Activated CD8-positive, alpha-beta memory T cell treated with anti-CD3 and anti-CD28 coated beads, Interleukin-2, amount 10 ng/mL, durations not matched to agents 7 days and 5 days (primary cell): ENCODE data around the gene TOP1. TPM values are rescaled to one million over a fixed set of nuclear protein-coding genes. Genes with fewer than 3 reads are reported as not detected.

Experiments used
- ATAC-seq: fragments of 150-1000 bp; cut with Tn5 transposase; one replicate; pipeline ENCODE4 v1.10.0; 2021; ENCODE audit warnings: moderate library complexity
- CTCF ChIA-PET: fragments of 350-600 bp; sonication (Branson Sonifier 250); formaldehyde crosslinking; loops from one replicate; lab custom pipeline; 2021; ENCODE audit warnings: antibody characterized with exemption; lab: Charles Lee
- DNase-seq: peaks from one replicate; pipeline ENCODE4 v3.0.0-alpha.2; 2020
- H3K27ac Mint-ChIP-seq: one replicate; pipeline ENCODE4 v1.8.0; 2021; ENCODE audit warnings: mild to moderate bottlenecking, mixed read lengths
- H3K27me3 Mint-ChIP-seq: one replicate; pipeline ENCODE4 v1.8.0; 2021; ENCODE audit warnings: mixed read lengths
- H3K36me3 Mint-ChIP-seq: one replicate; pipeline ENCODE4 v1.8.0; 2021; ENCODE audit warnings: mild to moderate bottlenecking, mixed read lengths
- H3K4me1 Mint-ChIP-seq: one replicate; pipeline ENCODE4 v1.8.0; 2021; ENCODE audit warnings: mixed read lengths
- H3K4me3 Mint-ChIP-seq: one replicate; pipeline ENCODE4 v1.8.0; 2021; ENCODE audit warnings: mild to moderate bottlenecking, moderate library complexity, mixed read lengths
- H3K9me3 Mint-ChIP-seq: one replicate; pipeline ENCODE4 v1.8.0; 2022; ENCODE audit warnings: low read depth, mixed read lengths
- microRNA-seq: library from miRNA; unstranded; fragments of <30 nt; microRNA quantifications from one replicate; pipeline ENCODE4 v1.2.0, GENCODE V29; 2022
- total RNA-seq, 2 experiments: library from RNA; stranded (reverse); gene quantifications; one replicate each; pipeline ENCODE4 v1.2.3, GENCODE V29; 2021

Gene TOP1
- total RNA-seq, 2 experiments from 2014 or later = 73.1 to 89.0 TPM

DNA sequence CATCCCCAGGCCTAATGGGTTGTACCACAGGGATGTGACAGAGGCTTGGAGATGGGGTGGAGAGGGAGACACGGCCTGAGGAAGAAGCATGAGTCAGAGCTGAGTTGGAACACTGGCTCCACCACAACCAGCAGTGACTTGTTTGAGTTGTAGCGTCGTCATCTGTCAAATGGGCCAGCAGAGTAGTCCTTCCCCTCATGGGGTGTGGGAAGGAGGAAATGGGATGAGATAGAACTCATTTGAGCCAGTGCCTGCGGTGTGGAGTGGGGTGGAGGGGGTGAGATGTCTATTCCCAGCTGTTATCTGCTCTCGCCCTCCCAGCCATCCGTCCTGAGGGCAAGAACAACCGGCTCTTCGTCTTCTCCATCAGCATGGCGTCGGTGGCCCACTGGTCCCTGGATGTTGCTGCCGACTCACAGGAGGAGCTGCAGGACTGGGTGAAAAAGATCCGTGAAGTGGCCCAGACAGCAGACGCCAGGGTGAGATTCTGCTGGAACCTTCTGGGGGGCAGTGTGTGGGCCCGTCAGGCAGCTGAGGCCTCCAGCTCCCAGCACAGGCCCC is 141.2 kb downstream of the TOP1 start:
- H3K4me3 Mint-ChIP-seq = no peak overlapping the region
- DNase-seq (no peak), ATAC-seq (no peak)
- no peaks in the 10 kb centered on the region for H3K27me3 Mint-ChIP-seq
- no peak overlapping the region for H3K27ac Mint-ChIP-seq
- CTCF ChIA-PET = interaction anchor here (1.5 to 3.6 kb wide), 3 partner anchors 13 to 170 kb away, joined by 5 to 12 read pairs (median 6); partner anchors contain the start of gene LPIN3
- peaks cover 72% of the 10 kb centered on the region for H3K36me3 Mint-ChIP-seq
- peaks cover 40% of the 10 kb centered on the region for H3K4me1 Mint-ChIP-seq
- H3K9me3 Mint-ChIP-seq = no peaks in the 10 kb centered on the region

DNA sequence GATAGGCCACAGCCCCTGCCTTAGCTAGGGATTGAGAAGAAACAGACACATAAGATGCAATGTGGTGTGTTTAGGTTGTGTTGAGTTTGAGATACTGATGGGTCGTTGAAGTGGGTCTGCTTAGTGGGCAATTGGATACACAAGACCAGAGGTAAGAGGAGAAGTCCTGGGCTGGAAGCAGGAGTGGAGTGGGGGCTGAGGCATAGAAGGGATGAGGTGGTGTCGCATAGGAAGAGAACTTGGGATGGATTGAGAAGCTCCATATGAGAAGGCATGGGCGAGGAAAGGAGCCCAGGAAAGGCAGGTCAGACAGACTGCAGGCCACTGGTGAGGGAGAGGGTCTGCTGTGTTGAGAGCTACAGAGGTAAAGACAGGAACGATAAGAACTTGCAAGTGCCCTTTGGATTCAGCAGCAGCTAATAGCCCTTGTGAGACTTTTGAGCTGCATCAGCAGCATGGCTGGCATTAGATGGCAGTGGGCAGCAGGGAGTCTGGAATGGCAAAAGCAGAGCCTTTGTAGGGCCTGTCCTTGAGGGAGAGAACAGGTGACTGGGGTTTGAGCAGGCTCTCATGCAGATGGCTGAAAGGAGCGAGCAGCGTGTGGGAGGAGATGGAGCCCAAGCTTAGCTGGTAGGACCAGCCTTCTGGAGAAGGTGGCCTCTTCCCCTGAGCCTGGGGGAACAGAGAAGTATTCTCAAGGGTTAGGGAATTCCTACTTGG is 141.9 kb downstream of the TOP1 start:
- ATAC-seq = no peak
- CTCF ChIA-PET = interaction anchor here (0.7 to 3.6 kb wide), 6 partner anchors 14 to 170 kb away, joined by 3 to 30 read pairs (median 6); partner anchors contain the start of gene LPIN3
- no peaks in the 10 kb centered on the region for H3K27me3 Mint-ChIP-seq
- DNase-seq = no peak
- H3K4me3 Mint-ChIP-seq = no peak overlapping the region
- peaks cover 68% of the 10 kb centered on the region for H3K36me3 Mint-ChIP-seq
- H3K27ac Mint-ChIP-seq = no peak overlapping the region
- H3K9me3 Mint-ChIP-seq = no peaks in the 10 kb centered on the region
- H3K4me1 Mint-ChIP-seq = peaks cover 39% of the 10 kb centered on the region

DNA sequence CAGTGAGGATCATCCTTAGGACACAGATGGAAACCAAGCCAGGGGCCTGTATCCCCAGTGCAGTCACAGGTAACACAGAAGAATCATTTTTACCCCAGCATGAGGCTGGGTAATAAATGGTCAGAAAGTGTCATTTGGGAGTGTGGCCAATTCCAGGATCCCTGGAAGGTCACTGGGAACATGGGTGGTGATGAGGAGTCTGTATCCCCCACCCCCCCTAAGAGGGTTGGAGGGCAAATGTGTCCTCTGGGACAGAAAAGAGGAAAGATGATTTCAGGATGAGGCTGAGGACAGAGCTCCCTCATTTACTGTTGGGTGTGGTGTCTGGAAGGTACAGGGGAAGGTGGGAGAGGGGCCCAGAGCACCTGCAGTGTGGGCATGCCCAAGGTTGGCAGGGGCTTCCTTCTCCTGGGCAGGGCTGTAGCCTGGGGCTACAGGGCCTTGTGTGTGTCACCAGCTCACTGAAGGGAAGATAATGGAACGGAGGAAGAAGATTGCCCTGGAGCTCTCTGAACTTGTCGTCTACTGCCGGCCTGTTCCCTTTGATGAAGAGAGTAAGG is 143.2 kb downstream of the TOP1 start:
- DNase-seq = peak; percentile 26
- Mint-ChIP-seq H3K36me3 (peaks cover 60% of the 10 kb centered on the region), H3K9me3 (no peaks in the 10 kb centered on the region), H3K27me3 (no peaks in the 10 kb centered on the region), H3K4me1 (peaks cover 29% of the 10 kb centered on the region), H3K4me3 (no peak overlapping the region), H3K27ac (peak overlapping the region; percentile 50)
- CTCF ChIA-PET = interaction anchor here (0.9 to 3.3 kb wide), 15 partner anchors 10 to 168 kb away, joined by 3 to 30 read pairs (median 5); partner anchors contain the start of gene LPIN3
- no peak for ATAC-seq

DNA sequence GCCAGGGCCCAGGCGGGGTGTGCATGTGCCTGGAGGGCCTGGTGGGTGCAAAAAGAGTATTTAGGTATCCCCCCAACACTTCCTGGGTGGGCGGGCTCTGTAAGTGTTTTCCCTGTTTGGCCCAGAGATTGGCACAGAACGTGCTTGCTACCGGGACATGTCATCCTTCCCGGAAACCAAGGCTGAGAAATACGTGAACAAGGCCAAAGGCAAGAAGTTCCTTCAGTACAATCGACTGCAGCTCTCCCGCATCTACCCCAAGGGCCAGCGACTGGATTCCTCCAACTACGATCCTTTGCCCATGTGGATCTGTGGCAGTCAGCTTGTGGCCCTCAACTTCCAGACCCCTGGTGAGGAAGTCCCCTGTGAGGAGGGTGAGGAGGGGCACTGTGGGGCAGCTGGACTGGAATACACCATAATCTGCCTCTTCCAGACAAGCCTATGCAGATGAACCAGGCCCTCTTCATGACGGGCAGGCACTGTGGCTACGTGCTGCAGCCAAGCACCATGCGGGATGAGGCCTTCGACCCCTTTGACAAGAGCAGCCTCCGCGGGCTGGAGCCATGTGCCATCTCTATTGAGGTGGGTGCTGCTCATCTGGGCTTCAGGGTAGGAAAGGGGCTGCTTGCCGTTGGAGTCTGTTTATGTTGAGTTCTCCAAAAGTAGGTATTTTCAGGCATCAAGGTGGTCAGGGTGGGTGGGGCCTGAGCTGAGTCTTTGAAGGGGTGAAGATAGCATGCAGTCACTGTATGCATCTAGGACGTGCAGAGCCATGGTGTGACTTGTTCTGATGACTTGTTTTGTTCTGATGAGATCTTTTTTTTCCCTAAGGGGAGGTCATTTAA is 143.9 kb downstream of the TOP1 start:
- CTCF ChIA-PET = interaction anchor here (0.6 to 3.3 kb wide), 37 partner anchors 8 to 209 kb away, joined by 3 to 30 read pairs (median 5); partner anchors contain the start of gene LPIN3
- Mint-ChIP-seq H3K27ac (peak overlapping the region; percentile 14), H3K9me3 (no peaks in the 10 kb centered on the region), H3K4me3 (no peak overlapping the region), H3K27me3 (no peaks in the 10 kb centered on the region), H3K36me3 (peaks cover 54% of the 10 kb centered on the region), H3K4me1 (peaks cover 22% of the 10 kb centered on the region)
- DNase-seq (peak; percentile 38), ATAC-seq (no peak)

DNA sequence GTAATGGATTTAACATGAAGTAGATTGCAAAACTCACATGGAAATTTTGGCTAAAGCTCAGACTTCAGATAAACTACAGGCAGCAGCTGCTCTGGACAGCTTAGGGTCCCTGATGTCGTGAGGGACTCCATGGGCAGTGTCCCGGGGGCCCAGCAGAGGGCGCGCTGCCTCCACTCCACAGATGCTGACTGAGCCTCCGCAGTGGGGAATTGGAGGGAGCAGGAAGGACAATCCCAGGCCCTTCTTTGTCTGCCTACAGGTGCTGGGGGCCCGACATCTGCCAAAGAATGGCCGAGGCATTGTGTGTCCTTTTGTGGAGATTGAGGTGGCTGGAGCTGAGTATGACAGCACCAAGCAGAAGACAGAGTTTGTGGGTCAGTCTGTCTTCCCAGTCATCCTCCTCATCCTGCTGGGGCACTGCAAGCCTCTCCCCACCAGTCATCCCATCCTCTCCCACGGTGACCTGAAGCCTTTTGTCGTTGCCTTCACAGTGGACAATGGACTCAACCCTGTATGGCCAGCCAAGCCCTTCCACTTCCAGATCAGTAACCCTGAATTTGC is 144.6 kb downstream of the TOP1 start:
- CTCF ChIA-PET = interaction anchor here (0.6 to 3.3 kb wide), 36 partner anchors 9 to 210 kb away, joined by 3 to 30 read pairs (median 4); partner anchors contain the start of gene LPIN3
- Mint-ChIP-seq H3K36me3 (peaks cover 54% of the 10 kb centered on the region), H3K9me3 (no peaks in the 10 kb centered on the region)

DNA sequence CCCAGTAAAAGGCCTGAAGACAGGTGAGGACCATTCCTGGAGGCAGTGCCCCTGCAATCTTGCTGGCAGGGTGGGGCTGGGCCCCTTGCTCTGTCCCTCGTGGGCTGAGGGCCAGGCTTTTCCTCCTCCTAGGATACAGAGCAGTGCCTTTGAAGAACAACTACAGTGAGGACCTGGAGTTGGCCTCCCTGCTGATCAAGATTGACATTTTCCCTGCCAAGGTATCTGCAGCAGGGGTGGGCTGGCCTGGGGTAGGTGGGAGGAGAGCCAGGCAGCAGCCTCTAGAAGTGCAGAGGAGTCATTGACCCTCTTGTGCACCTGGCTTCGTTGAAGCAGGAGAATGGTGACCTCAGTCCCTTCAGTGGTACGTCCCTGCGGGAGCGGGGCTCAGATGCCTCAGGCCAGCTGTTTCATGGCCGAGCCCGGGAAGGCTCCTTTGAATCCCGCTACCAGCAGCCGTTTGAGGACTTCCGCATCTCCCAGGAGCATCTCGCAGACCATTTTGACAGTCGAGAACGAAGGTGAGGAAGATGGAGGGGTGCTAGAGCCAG is 145.2 kb downstream of the TOP1 start:
- ATAC-seq (no peak), DNase-seq (peak; percentile 21)
- H3K4me1 Mint-ChIP-seq = peaks cover 15% of the 10 kb centered on the region
- no peaks in the 10 kb centered on the region for H3K27me3 Mint-ChIP-seq
- H3K27ac Mint-ChIP-seq = no peak overlapping the region
- peaks cover 50% of the 10 kb centered on the region for H3K36me3 Mint-ChIP-seq
- H3K9me3 Mint-ChIP-seq = no peaks in the 10 kb centered on the region
- no peak overlapping the region for H3K4me3 Mint-ChIP-seq
- CTCF ChIA-PET = interaction anchor here (1.0 to 3.3 kb wide), 21 partner anchors 8 to 210 kb away, joined by 3 to 30 read pairs (median 8); partner anchors contain the start of gene LPIN3

More for the DNA sequence above, 144.6 kb downstream of the TOP1 start:
- DNase-seq (peak; percentile 63), ATAC-seq (peak; percentile 81)
- Mint-ChIP-seq H3K4me3 (no peak overlapping the region), H3K27ac (no peak overlapping the region), H3K27me3 (no peaks in the 10 kb centered on the region), H3K4me1 (peaks cover 15% of the 10 kb centered on the region)

Small RNAs within 50 kb of the gene (microRNA-seq; reads per million reads assigned to microRNA genes)
- not detected for gene MIR6871

Other genes starting within 250 kb of the TOP1 start
- gene PLCG1, start 108.7 kb downstream of the TOP1 start, total RNA-seq = 100 to 1,000 TPM; 201 to 337 TPM